Caco-2 (cell line): Measurements from ENCODE around the gene ZNG1F. TPM values are rescaled to one million over a fixed set of nuclear protein-coding genes. Genes with fewer than 3 reads are reported as not detected.
"Not testable (repeated sequence)": the region's sequence is repeated elsewhere in the genome, so short reads cannot be mapped to it uniquely, and the experiment has no call there.

Experiments used
- BruUV-seq: library from RNA; stranded (reverse); fragments of 400-500 nt; replicated peaks from 2 replicates; lab custom pipeline; 2021; lab: Mats Ljungman, UMichigan
- CTCF ChIA-PET: fragments of 300-600 bp; sonication (Branson Sonifier 250); formaldehyde crosslinking; loops from one replicate; lab custom pipeline; 2022; ENCODE audit warnings: antibody characterized with exemption; lab: Charles Lee
- POLR2A ChIA-PET: fragments of 300-600 bp; sonication (Branson Sonifier 250); formaldehyde crosslinking; loops from one replicate; lab custom pipeline; 2022; ENCODE audit warnings: antibody characterized with exemption; lab: Charles Lee
- DNase-seq, 2 experiments: peaks; one replicate each; pipeline versions ENCODE4 v3.0.0 to v3.0.0-alpha.2; 2020 to 2022
- H3K27me3 ChIP-seq: replicated peaks from 2 replicates; pipeline ENCODE4 v1.6.0; 2011; ENCODE audit warnings: low read length; ENCODE audit not compliant: control insufficient read depth, insufficient read depth
- H3K36me3 ChIP-seq: 2 replicates; pipeline ENCODE4 v1.5.1; 2011; ENCODE audit warnings: low read length; ENCODE audit not compliant: control insufficient read depth, insufficient read depth
- H3K4me1 ChIP-seq: fragments of 250-450 bp; sonication (Bioruptor Pico); 2 replicates; pipeline ENCODE4 v1.5.1; 2020; ENCODE audit warnings: mild to moderate bottlenecking
- H3K4me3 ChIP-seq: 2 replicates; pipeline ENCODE4 v1.5.1; 2011; ENCODE audit warnings: low read depth, mild to moderate bottlenecking, control low read depth, low read length
- H3K9me3 ChIP-seq: fragments of 250-450 bp; sonication (Bioruptor Pico); 2 replicates; pipeline ENCODE4 v1.5.1; 2020; ENCODE audit warnings: mild to moderate bottlenecking, moderate library complexity
- H3K27ac Mint-ChIP-seq: one replicate; pipeline ENCODE4 v1.8.0; 2022; ENCODE audit warnings: mixed read lengths; ENCODE audit not compliant: unreplicated experiment
- H3K27me3 Mint-ChIP-seq: one replicate; pipeline ENCODE4 v1.8.0; 2022; ENCODE audit warnings: mixed read lengths; ENCODE audit not compliant: insufficient read depth, unreplicated experiment
- H3K36me3 Mint-ChIP-seq: one replicate; pipeline ENCODE4 v1.8.0; 2022; ENCODE audit warnings: mild to moderate bottlenecking, mixed read lengths; ENCODE audit not compliant: insufficient read depth, unreplicated experiment
- H3K4me1 Mint-ChIP-seq: one replicate; pipeline ENCODE4 v1.8.0; 2022; ENCODE audit warnings: low read depth, mixed read lengths; ENCODE audit not compliant: unreplicated experiment
- H3K4me3 Mint-ChIP-seq: one replicate; pipeline ENCODE4 v1.8.0; 2022; ENCODE audit warnings: mild to moderate bottlenecking, moderate library complexity, mixed read lengths; ENCODE audit not compliant: unreplicated experiment
- H3K9me3 Mint-ChIP-seq: one replicate; pipeline ENCODE4 v1.8.0; 2022; ENCODE audit warnings: mixed read lengths; ENCODE audit not compliant: unreplicated experiment
- intact Hi-C: fragments of 100-400 bp; cut with micrococcal nuclease; formaldehyde crosslinking; loops from one replicate; pipeline ENCODE4 v1.10.0; 2022; ENCODE audit not compliant: unreplicated experiment
- total RNA-seq: library from RNA; stranded (reverse); gene quantifications from 2 replicates; pipeline ENCODE4 v1.2.3, GENCODE V29; 2022
- TF ChIP-seq, protein P1 (sequence below), 2 experiments: fragments of 200-600 bp in 1 of 2; IDR thresholded peaks; 1 replicate in 1 of 2; 2 replicates in 1 of 2; pipeline versions ENCODE4 v1.5.1 to v1.8.0; 2011 to 2022; ENCODE audit warnings: antibody characterized with exemption in 1 of 2, control low read depth in 1 of 2, inconsistent platforms in 1 of 2, low read depth in 1 of 2, low read length in 1 of 2, mild to moderate bottlenecking in 1 of 2, moderate library complexity in 1 of 2; ENCODE audit not compliant: insufficient read depth in 1 of 2, severe bottlenecking in 1 of 2, unreplicated experiment in 1 of 2

Gene ZNG1F
- total RNA-seq, 1 experiment from 2014 or later, result 4.9 TPM

DNA sequence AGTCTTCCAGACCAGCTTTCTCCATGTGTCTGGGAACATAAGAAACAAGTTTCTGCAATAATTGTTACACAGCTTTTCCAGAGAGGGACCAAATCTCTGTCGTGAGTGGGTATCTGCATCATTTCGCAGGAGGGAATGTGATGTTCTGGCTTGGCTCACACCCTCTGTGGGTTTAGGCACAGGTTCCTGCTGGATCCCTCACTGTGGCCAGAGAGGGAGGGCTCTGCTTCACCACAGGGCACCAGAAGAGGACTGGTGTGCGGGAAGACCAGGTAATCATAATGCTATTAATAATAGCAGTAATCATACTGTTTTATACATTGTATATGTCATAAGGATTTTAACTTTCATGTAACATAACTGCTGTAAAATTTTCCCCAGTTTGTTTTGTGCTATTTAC lies 41.3 kb upstream of the ZNG1F start:
- H3K4me3 ChIP-seq, H3K36me3 Mint-ChIP-seq, H3K9me3 Mint-ChIP-seq, H3K4me1 Mint-ChIP-seq, BruUV-seq, H3K36me3 ChIP-seq, H3K4me3 Mint-ChIP-seq, CTCF ChIA-PET, POLR2A ChIA-PET, H3K4me1 ChIP-seq, intact Hi-C loops, H3K27me3 Mint-ChIP-seq, DNase-seq, H3K27ac Mint-ChIP-seq, H3K27me3 ChIP-seq, H3K9me3 ChIP-seq: not testable (repeated sequence)

DNA sequence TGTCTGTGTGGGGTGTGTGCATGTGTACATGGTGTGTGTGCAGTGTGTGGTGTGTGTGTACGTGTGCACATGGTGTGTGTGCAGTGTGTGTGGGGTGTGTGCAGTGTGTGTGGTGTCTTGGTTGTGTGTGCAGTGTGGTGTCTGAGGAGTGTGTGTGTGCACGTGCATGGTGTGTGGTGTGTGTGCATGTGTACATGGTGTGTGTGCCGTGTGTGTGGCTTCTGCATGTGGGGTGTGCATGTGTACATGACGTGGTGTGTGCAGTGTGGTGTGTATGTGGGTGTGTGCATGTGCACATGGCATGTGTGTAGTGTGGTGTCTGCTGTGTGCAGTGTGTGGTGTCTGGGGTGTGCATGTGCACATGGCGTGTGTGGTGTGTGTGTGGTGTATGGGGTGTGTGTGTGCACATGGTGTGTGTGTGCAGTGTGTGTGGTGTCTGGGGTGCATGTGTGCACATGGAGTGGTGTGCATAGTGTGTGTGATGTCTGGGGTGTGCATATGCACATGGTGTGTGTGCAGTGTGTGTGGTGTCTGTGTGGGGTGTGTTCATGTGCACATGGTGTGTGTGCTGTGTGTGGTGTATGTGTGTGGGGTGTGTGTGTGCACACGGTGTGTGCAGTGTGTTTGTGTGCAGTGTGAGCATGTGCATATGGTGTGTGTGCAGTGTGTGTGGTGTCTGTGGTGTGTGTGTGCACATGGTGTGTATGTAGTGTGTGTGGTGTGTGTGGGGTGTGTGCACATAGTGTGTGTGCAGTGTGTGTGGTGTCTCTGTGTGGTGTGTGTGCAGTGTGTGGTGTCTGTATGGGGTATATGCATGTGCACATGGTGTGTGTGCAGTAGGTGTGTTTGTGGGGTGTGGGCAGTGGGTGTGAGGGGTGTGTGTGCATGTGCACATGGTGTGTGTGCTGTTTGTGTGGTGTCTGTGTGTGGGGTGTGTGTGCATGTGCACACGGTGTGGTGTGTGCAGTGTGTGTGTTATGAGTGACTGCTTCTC lies 40.6 kb upstream of the ZNG1F start:
- Histone ChIP-seq H3K27me3 (no peaks in the 10 kb centered on the region), H3K9me3 (no peaks in the 10 kb centered on the region; the same call in 1 of the 2 replicates), H3K4me3 (no peak overlapping the region), H3K4me1 (no peaks in the 10 kb centered on the region), H3K36me3 (no peaks in the 10 kb centered on the region)
- ChIA-PET POLR2A (no interaction called here), CTCF (no interaction called here)
- Mint-ChIP-seq H3K4me3 (no peak overlapping the region), H3K36me3 (no peaks in the 10 kb centered on the region), H3K27ac (no peak overlapping the region), H3K9me3 (no peaks in the 10 kb centered on the region), H3K27me3 (no peaks in the 10 kb centered on the region), H3K4me1 (no peaks in the 10 kb centered on the region)
- intact Hi-C loops, result no loop called here
- DNase-seq, result no peak
- TF ChIP-seq, protein P1, sequence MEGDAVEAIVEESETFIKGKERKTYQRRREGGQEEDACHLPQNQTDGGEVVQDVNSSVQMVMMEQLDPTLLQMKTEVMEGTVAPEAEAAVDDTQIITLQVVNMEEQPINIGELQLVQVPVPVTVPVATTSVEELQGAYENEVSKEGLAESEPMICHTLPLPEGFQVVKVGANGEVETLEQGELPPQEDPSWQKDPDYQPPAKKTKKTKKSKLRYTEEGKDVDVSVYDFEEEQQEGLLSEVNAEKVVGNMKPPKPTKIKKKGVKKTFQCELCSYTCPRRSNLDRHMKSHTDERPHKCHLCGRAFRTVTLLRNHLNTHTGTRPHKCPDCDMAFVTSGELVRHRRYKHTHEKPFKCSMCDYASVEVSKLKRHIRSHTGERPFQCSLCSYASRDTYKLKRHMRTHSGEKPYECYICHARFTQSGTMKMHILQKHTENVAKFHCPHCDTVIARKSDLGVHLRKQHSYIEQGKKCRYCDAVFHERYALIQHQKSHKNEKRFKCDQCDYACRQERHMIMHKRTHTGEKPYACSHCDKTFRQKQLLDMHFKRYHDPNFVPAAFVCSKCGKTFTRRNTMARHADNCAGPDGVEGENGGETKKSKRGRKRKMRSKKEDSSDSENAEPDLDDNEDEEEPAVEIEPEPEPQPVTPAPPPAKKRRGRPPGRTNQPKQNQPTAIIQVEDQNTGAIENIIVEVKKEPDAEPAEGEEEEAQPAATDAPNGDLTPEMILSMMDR (IDR thresholded peaks at IDR 0.05; ENCODE audit: insufficient read depth in 1 of 2, low read depth in 1 of 2, low read length in 1 of 2, severe bottlenecking in 1 of 2, unreplicated experiment in 1 of 2), result no peak
- BruUV-seq, result no TSS peak

DNA sequence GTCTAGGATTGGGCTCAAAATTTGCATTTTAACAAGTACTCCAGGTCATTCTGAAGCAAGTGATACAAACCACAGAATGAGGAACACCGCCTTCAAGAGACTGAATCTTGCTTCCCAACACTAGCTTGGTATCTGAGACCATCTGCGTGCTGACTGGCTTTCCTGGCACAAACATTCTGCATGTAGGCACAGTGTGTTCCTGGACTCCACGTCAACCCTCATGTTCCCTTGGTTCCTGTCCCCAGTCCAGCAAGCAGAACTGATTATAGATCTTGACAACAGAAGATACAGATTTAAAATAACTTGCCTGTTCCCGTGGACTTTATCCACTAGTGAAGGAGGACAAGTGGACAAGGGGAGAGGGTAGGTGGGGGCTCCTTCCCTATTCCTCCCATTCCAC lies 30.7 kb upstream of the ZNG1F start:
- DNase-seq, H3K4me3 Mint-ChIP-seq, H3K4me1 Mint-ChIP-seq, POLR2A ChIA-PET, H3K36me3 ChIP-seq, H3K27me3 ChIP-seq, CTCF ChIA-PET, H3K9me3 ChIP-seq, BruUV-seq, H3K4me3 ChIP-seq, intact Hi-C loops, H3K27me3 Mint-ChIP-seq, H3K4me1 ChIP-seq, H3K9me3 Mint-ChIP-seq, H3K27ac Mint-ChIP-seq, H3K36me3 Mint-ChIP-seq: not testable (repeated sequence)

DNA sequence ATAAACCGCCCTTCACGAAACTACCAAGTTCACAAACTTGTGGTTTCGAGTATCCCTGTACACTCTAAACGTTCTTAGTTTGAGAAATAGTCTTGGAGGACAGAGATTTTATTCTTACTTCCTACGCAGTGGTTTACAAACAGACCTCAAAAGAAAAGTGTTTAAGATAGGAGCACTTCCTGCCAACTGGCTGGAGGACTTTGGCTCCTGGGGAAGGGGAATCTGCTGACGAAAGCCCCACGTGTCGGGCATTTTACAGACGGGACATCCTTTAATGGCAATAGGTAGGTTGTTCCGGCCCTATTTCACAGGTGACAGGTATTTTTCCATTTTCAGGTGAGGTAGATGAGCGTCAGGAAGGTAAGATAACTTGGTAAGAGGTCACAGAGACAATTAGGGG lies 678 bp downstream of the ZNG1F start:
- intact Hi-C loops, CTCF ChIA-PET, H3K4me3 ChIP-seq, POLR2A ChIA-PET, H3K9me3 ChIP-seq, DNase-seq, H3K36me3 Mint-ChIP-seq, H3K4me1 ChIP-seq, H3K27ac Mint-ChIP-seq, H3K4me3 Mint-ChIP-seq, H3K27me3 Mint-ChIP-seq, BruUV-seq, H3K27me3 ChIP-seq, H3K36me3 ChIP-seq, H3K9me3 Mint-ChIP-seq, H3K4me1 Mint-ChIP-seq: not testable (repeated sequence)

DNA sequence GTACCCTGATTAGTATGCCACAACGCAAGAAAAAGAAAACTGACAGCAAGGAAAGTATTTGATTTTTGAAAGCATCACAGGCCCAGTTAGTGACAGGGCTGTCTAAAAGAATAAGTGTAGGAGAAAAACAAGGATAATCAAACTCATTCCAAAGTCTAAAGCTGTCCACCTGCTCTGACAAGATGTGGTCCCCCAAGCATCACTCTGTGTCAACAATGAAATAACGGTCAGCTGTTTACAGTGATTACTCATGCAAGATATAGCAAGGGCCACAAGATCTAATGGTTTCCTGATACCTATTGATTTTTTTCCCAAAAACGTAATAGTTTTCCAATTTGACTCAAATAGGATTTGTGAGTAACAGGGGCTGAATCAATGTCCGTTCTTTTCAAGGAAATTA lies 14.1 kb downstream of the ZNG1F start:
- H3K4me3 Mint-ChIP-seq, H3K27ac Mint-ChIP-seq, H3K27me3 ChIP-seq, H3K9me3 ChIP-seq, BruUV-seq, H3K27me3 Mint-ChIP-seq, H3K4me3 ChIP-seq, H3K36me3 ChIP-seq, intact Hi-C loops, H3K36me3 Mint-ChIP-seq, H3K9me3 Mint-ChIP-seq, H3K4me1 Mint-ChIP-seq, DNase-seq, POLR2A ChIA-PET, H3K4me1 ChIP-seq, CTCF ChIA-PET: not testable (repeated sequence)

DNA sequence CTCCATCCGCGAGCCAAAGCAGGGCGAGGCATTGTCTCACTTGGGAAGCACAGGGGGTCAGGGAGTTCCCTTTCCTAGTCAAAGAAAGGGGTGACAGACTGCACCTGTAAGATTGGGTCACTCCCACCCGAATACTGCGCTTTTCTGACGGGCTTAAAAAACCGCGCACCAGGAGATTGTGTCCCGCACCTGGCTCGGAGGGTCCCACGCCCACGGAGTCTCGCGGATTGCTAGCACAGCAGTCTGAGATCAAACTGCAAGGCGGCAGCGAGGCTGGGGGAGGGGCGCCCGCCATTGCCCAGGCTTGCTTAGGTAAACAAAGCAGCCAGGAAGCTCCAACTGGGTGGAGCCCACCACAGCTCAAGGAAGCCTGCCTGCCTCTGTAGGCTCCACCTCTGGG lies 39.0 kb downstream of the ZNG1F start:
- H3K4me1 ChIP-seq, intact Hi-C loops, H3K27ac Mint-ChIP-seq: not testable (repeated sequence)

More for the DNA sequence above, 39.0 kb downstream of the ZNG1F start:
- H3K36me3 Mint-ChIP-seq, BruUV-seq, H3K27me3 ChIP-seq, H3K27me3 Mint-ChIP-seq, H3K9me3 Mint-ChIP-seq, H3K4me1 Mint-ChIP-seq, CTCF ChIA-PET, DNase-seq, H3K36me3 ChIP-seq, POLR2A ChIA-PET, H3K9me3 ChIP-seq, H3K4me3 ChIP-seq, H3K4me3 Mint-ChIP-seq: not testable (repeated sequence)
